Measurements from ENCODE around the gene CFAP251. TPM values are rescaled to one million over a fixed set of nuclear protein-coding genes. Genes with fewer than 3 reads are reported as not detected.

The CFAP251 gene
- total and polyA plus RNA-seq, 2 of the 8 experiments (the other 6 are each of a cell fraction or from before 2014, with no cell fraction given) = 1.8 to 2.9 TPM

- H3K9me3 ChIP-seq (ENCODE audit: insufficient read depth in 2 of 2, low read depth in 1 of 2, low read length in 1 of 2) = no peaks in the 10 kb centered on the region
- no peak for TF ChIP-seq CREB1 (IDR thresholded peaks at IDR 0.05)
- no peak for TF ChIP-seq HDAC2 (IDR thresholded peaks at IDR 0.05; ENCODE audit: borderline replicate concordance in 1 of 2, low read depth in 2 of 2, low read length in 2 of 2)
- no peak for TF ChIP-seq SP2 (IDR thresholded peaks at IDR 0.05; ENCODE audit: low read length)
- TF ChIP-seq RAD21 (IDR thresholded peaks at IDR 0.05 in 1 of 2, conservative IDR thresholded peaks at IDR 0.05 in 1 of 2; ENCODE audit: low read depth in 2 of 2, low read length in 2 of 2) = no peak
- no peak for TF ChIP-seq PHF8 (conservative IDR thresholded peaks at IDR 0.05; ENCODE audit: low read depth, low read length)
- TF ChIP-seq CHD2 (IDR thresholded peaks at IDR 0.05; ENCODE audit: low read length) = no peak
- TF ChIP-seq USF2 (IDR thresholded peaks at IDR 0.05; ENCODE audit: low read length) = no peak
- TF ChIP-seq GABPA (IDR thresholded peaks at IDR 0.05; ENCODE audit: borderline replicate concordance, insufficient read depth, low read length) = no peak
- FAIRE-seq = no peak
- no peaks in the 10 kb centered on the region for H3K36me3 ChIP-seq (ENCODE audit: control insufficient read depth in 2 of 4, insufficient read depth in 4 of 4, low read length in 3 of 4)
- H3K14ac ChIP-seq (ENCODE audit: insufficient read length) = no peak overlapping the region
- POLR2A ChIA-PET (ENCODE audit: partially characterized antibody) = interaction anchor here (0.6 to 1.1 kb wide), 3 partner anchors 60 to 267 kb away, joined by 3 read pairs; no protein-coding TSS in a partner anchor
- H3K23ac ChIP-seq (ENCODE audit: insufficient read length) = no peak overlapping the region
- H3K79me2 ChIP-seq (ENCODE audit: control insufficient read depth in 1 of 2, insufficient read depth in 2 of 2, low read length in 2 of 2) = no peaks in the 10 kb centered on the region
- no peaks in the 10 kb centered on the region for H4K20me1 ChIP-seq (replicated peaks in 1 of 2; ENCODE audit: control insufficient read depth in 1 of 2, insufficient read depth in 2 of 2, low read length in 2 of 2)
- H3K4me1 ChIP-seq (replicated peaks in 1 of 4; ENCODE audit: control insufficient read depth in 3 of 4, insufficient read depth in 4 of 4, low read length in 3 of 4) = peaks cover 0 to 4% (median 0%) of the 10 kb centered on the region in 4 experiments; a peak in 2 of 7 replicates
- H3K9ac ChIP-seq (replicated peaks in 1 of 4; ENCODE audit: extremely low read depth in 1 of 4, low read depth in 3 of 4, low read length in 3 of 4) = no peak overlapping the region; a peak in 1 of 7 replicates
- H3K79me1 ChIP-seq (ENCODE audit: low read depth, low read length) = no peaks in the 10 kb centered on the region
- no peak overlapping the region for H3K56ac ChIP-seq (replicated peaks; ENCODE audit: insufficient read length, low read depth, low read length)
- H2BK120ac ChIP-seq (replicated peaks; ENCODE audit: low read depth, low read length) = no peak overlapping the region
- H4K5ac ChIP-seq (ENCODE audit: insufficient read length, low read depth, low read length) = no peak overlapping the region
- H2BK20ac ChIP-seq (ENCODE audit: low read length) = no peak overlapping the region
- no peak overlapping the region for H3K4me2 ChIP-seq (ENCODE audit: insufficient read depth in 1 of 2, low read depth in 2 of 2, low read length in 2 of 2)
- 85% methylated on average over 15 of the region's 15 CpGs; no CpG with 5 or more reads in 1 of the 2 experiments for WGBS, 2 experiments (ENCODE audit: extremely low coverage in 1 of 2, insufficient coverage in 1 of 2, insufficient read length in 1 of 2, insufficient replicate concordance in 2 of 2, low coverage in 1 of 2, low lambda C conversion rate in 2 of 2, missing lambda C conversion rate in 1 of 2)
- H2AK5ac ChIP-seq (ENCODE audit: low read depth, low read length) = no peak overlapping the region
- no peak overlapping the region for H2BK12ac ChIP-seq (ENCODE audit: low read depth, low read length)
- no peaks in the 10 kb centered on the region; the same call in 1 of the 2 replicates for H3K23me2 ChIP-seq (ENCODE audit: low read depth, low read length)
- no peak overlapping the region; the same call in 1 of the 2 replicates for H4K8ac ChIP-seq (ENCODE audit: extremely low read depth, insufficient read depth, low read length)
- no peak overlapping the region for H2BK5ac ChIP-seq (ENCODE audit: low read depth, low read length)
- DNase-seq (ENCODE audit: low read depth in 1 of 2, low spot score in 2 of 2) = no peak
- no peak overlapping the region for H3K4ac ChIP-seq (replicated peaks; ENCODE audit: insufficient read length, low read depth, low read length)
- no peak overlapping the region for H2BK15ac ChIP-seq (ENCODE audit: low read length)
- no peak overlapping the region for H3K27ac ChIP-seq (ENCODE audit: low read depth, low read length)
- no peak overlapping the region for H3K18ac ChIP-seq (ENCODE audit: extremely low read depth, low read length)
- CTCF ChIA-PET (ENCODE audit: partially characterized antibody) = interaction anchor here (0.6 to 1.2 kb wide), 4 partner anchors 12 to 68 kb away, joined by 3 read pairs; no protein-coding TSS in a partner anchor
- H3K4me3 ChIP-seq (ENCODE audit: extremely low read depth in 1 of 4, insufficient read depth in 2 of 4, low read depth in 3 of 4, low read length in 4 of 4) = no peak overlapping the region
- H2AFZ ChIP-seq (ENCODE audit: low read length) = no peak overlapping the region
- no peaks in the 10 kb centered on the region for H3K27me3 ChIP-seq (replicated peaks in 1 of 4; ENCODE audit: control insufficient read depth in 3 of 4, extremely low read depth in 1 of 4, insufficient read depth in 3 of 4, low read length in 3 of 4)
- H4K91ac ChIP-seq (replicated peaks; ENCODE audit: insufficient read length, low read length) = no peak overlapping the region
Measured at GRCh38 chr12:121963341-121964018, 45.1 kb downstream of the CFAP251 start.

Data from H1 (cell line).